GM19452 (cell line): ENCODE data around the gene MCCD1.
"Not testable (repeated sequence)": the region's sequence is repeated elsewhere in the genome, so short reads cannot be mapped to it uniquely, and the experiment has no call there.

Experiments
- ATAC-seq: cut with Tn5 transposase; IDR thresholded peaks from one replicate; pipeline ENCODE4 v1.9.1; 2021; ENCODE audit not compliant: unreplicated experiment

The MCCD1 gene

GRCh38 chr6:31528821-31529328, at the start of gene MCCD1:
Gene MCCD1, plus strand, starts transcription at chr6:31528962. Its CDS starts 53 bp downstream, at chr6:31529015.
- ATAC-seq = no peak

GRCh38 chr6:31479151-31479932, 49.4 kb upstream of the MCCD1 start:
- ATAC-seq = no peak

- no peak for ATAC-seq
These were observed 48.7 kb upstream of the MCCD1 start for GRCh38 chr6:31479933-31480535.

- no peak for ATAC-seq
These were observed 48.2 kb upstream of the MCCD1 start for GRCh38 chr6:31480574-31480973.

- no peak for ATAC-seq
These were observed 45.4 kb upstream of the MCCD1 start for GRCh38 chr6:31483392-31483791.

GRCh38 chr6:31485055-31485454, 43.7 kb upstream of the MCCD1 start:
- no peak for ATAC-seq

GRCh38 chr6:31486065-31486837, 42.5 kb upstream of the MCCD1 start:
- ATAC-seq = not testable (repeated sequence)

GRCh38 chr6:31487674-31488073, 41.1 kb upstream of the MCCD1 start:
- ATAC-seq = not testable (repeated sequence)

- ATAC-seq = no peak
These were observed 39.7 kb upstream of the MCCD1 start for GRCh38 chr6:31489086-31489485.

- ATAC-seq = no peak
These were observed 38.5 kb upstream of the MCCD1 start for GRCh38 chr6:31490115-31490873.

- not testable (repeated sequence) for ATAC-seq
These were observed 35.2 kb upstream of the MCCD1 start for GRCh38 chr6:31493550-31493874.

- no peak for ATAC-seq
These were observed 34.7 kb upstream of the MCCD1 start for GRCh38 chr6:31493875-31494694.

GRCh38 chr6:31495580-31495979, 33.2 kb upstream of the MCCD1 start:
- no peak for ATAC-seq

GRCh38 chr6:31496826-31497225, 31.9 kb upstream of the MCCD1 start:
- ATAC-seq = not testable (repeated sequence)

GRCh38 chr6:31497531-31498476, 31.0 kb upstream of the MCCD1 start, which contains the start of gene MICB:
Gene MICB, plus strand, starts transcription at chr6:31498145. Its CDS starts 49 bp downstream, at chr6:31498194.
- peak; percentile 52 for ATAC-seq

- no peak for ATAC-seq
These were observed 30.0 kb upstream of the MCCD1 start for GRCh38 chr6:31498748-31499147.

- not testable (repeated sequence) for ATAC-seq
These were observed 29.1 kb upstream of the MCCD1 start for GRCh38 chr6:31499648-31500047.

GRCh38 chr6:31502586-31502985, 26.2 kb upstream of the MCCD1 start:
- no peak for ATAC-seq

GRCh38 chr6:31509036-31509435, 19.7 kb upstream of the MCCD1 start:
- not testable (repeated sequence) for ATAC-seq
